ENCODE results near the gene ELK4. TPM values are rescaled to one million over a fixed set of nuclear protein-coding genes. Genes with fewer than 3 reads are reported as not detected.

ELK4 gene
- total and polyA plus RNA-seq, 2 of the 13 experiments (the other 11 are each of a cell fraction or from before 2014, with no cell fraction given) = 8.3 to 13.1 TPM

GRCh38 chr1:205642679-205643307 lies 11.0 kb upstream of the ELK4 start (continued):
- TF ChIP-seq ZHX2 (IDR thresholded peaks at IDR 0.05; ENCODE audit: low read depth) = no peak
- no peak for TF ChIP-seq ZHX2 (CRISPR knock-in tag; IDR thresholded peaks at IDR 0.05; ENCODE audit: borderline replicate concordance)
- TF ChIP-seq RBFOX2 (IDR thresholded peaks at IDR 0.05; ENCODE audit: low read depth, low read length) = no peak
- no peak for TF ChIP-seq ZFYVE20 (CRISPR knock-in tag; IDR thresholded peaks at IDR 0.05; ENCODE audit: borderline replicate concordance, low read depth)
- no peak for TF ChIP-seq SNAPC4 (CRISPR knock-in tag; IDR thresholded peaks at IDR 0.05)
- 0 out of 2 replicates have a peak, but pooled peaks have one; percentile 39 for TF ChIP-seq HOXA5 (CRISPR knock-in tag; IDR thresholded peaks at IDR 0.05)
- no peak for TF ChIP-seq ELF1 (CRISPR knock-in tag; IDR thresholded peaks at IDR 0.05)
- no peak for TF ChIP-seq FOXK2 (IDR thresholded peaks at IDR 0.05)
- TF ChIP-seq NR1H2 (CRISPR knock-in tag; IDR thresholded peaks at IDR 0.05; ENCODE audit: borderline replicate concordance, low read depth) = no peak
- no peak for TF ChIP-seq GATAD1 (CRISPR knock-in tag; IDR thresholded peaks at IDR 0.05)
- TF ChIP-seq AKNA (CRISPR knock-in tag; IDR thresholded peaks at IDR 0.05; ENCODE audit: borderline replicate concordance) = no peak
